HepG2 (cell line): ENCODE measurements around the gene RNLS. TPM values are rescaled to one million over a fixed set of nuclear protein-coding genes. Genes with fewer than 3 reads are reported as not detected.

Experiments used
- ATAC-seq: fragments of 200-7000 bp; cut with Tn5 transposase; 3 replicates; pipeline ENCODE4 v1.9.1; 2020; ENCODE audit warnings: mild to moderate bottlenecking, moderate library complexity
- BruUV-seq: library from RNA; stranded (reverse); fragments of 400-500 nt; replicated peaks from 2 replicates; lab custom pipeline; 2021; lab: Mats Ljungman, UMichigan
- CTCF ChIA-PET: fragments of 300-600 bp; formaldehyde crosslinking; extraction: SDS; loops from one replicate; lab custom pipeline; 2021; ENCODE audit warnings: low total read pairs, inconsistent platforms, low intra/inter-chr PET ratio; lab: Yijun Ruan, JAX
- POLR2A ChIA-PET: fragments of 350-600 bp; sonication (Branson Sonifier 250); formaldehyde crosslinking; loops from one replicate; lab custom pipeline; 2020; ENCODE audit warnings: antibody characterized with exemption, inconsistent platforms; lab: Yijun Ruan, JAX
- DNase-seq: peaks from one replicate; pipeline ENCODE4 v3.0.0-alpha.2; 2015; ENCODE audit warnings: low spot score
- FAIRE-seq: peaks from 3 replicates; lab custom pipeline; 2011; peaks lifted over from hg19 to GRCh38; lab: Jason Lieb, UNC
- H2AFZ ChIP-seq: one replicate; pipeline ENCODE4 v1.6.1; 2011; ENCODE audit warnings: low read length, inconsistent platforms
- H3K27ac ChIP-seq: fragments of 300-600 bp; 3 replicates; pipeline ENCODE4 v1.8.0; 2011; ENCODE audit warnings: mixed run types, mild to moderate bottlenecking, mixed read lengths, low read length, inconsistent platforms; ENCODE audit not compliant: insufficient read depth; ENCODE audit errors: extremely low read length
- H3K27me3 ChIP-seq, 2 experiments: fragments of 200-600 bp in 1 of 2; 2 replicates in 1 of 2; 3 replicates in 1 of 2; pipeline versions ENCODE4 v1.6.0 to v1.8.0; 2011; ENCODE audit warnings: low read length in 2 of 2, mild to moderate bottlenecking in 2 of 2, moderate library complexity in 2 of 2, inconsistent platforms in 1 of 2; ENCODE audit not compliant: insufficient read depth in 2 of 2, control insufficient read depth in 1 of 2
- H3K36me3 ChIP-seq, 2 experiments: fragments of 200-600 bp in 1 of 2; replicated peaks in 1 of 2; 2 replicates in 1 of 2; 3 replicates in 1 of 2; pipeline versions ENCODE4 v1.5.1 to v1.8.0; 2011; ENCODE audit warnings: low read length in 2 of 2, inconsistent platforms in 1 of 2; ENCODE audit not compliant: insufficient read depth in 2 of 2, control insufficient read depth in 1 of 2
- H3K4me1 ChIP-seq: 2 replicates; pipeline ENCODE4 v1.5.1; 2012; ENCODE audit warnings: low read length, inconsistent platforms; ENCODE audit not compliant: insufficient read depth
- H3K4me2 ChIP-seq: 2 replicates; pipeline ENCODE4 v1.6.0; 2011; ENCODE audit warnings: low read depth, low read length, inconsistent platforms
- H3K4me3 ChIP-seq, 3 experiments: fragments of 200-600 bp in 1 of 3; sonication (generic), shearing (Covaris generic) in 1 of 3; replicated peaks in 1 of 3; 2 replicates each; pipeline ENCODE4 v1.5.1; 2011 to 2016; ENCODE audit warnings: low read length in 3 of 3, inconsistent platforms in 2 of 3, low read depth in 2 of 3, mild to moderate bottlenecking in 2 of 3, control low read depth in 1 of 3, mixed read lengths in 1 of 3; ENCODE audit not compliant: insufficient read depth in 1 of 3
- H3K79me2 ChIP-seq: one replicate; pipeline ENCODE4 v1.6.1; 2011; ENCODE audit warnings: low read length, inconsistent platforms; ENCODE audit not compliant: insufficient read depth
- H3K9ac ChIP-seq: 2 replicates; pipeline ENCODE4 v1.6.0; 2011; ENCODE audit warnings: mild to moderate bottlenecking, low read depth, low read length, inconsistent platforms; ENCODE audit not compliant: insufficient read depth
- H3K9me3 ChIP-seq: 2 replicates; pipeline ENCODE4 v1.5.1; 2012; ENCODE audit warnings: mild to moderate bottlenecking, low read length
- H4K20me1 ChIP-seq: 2 replicates; pipeline ENCODE4 v1.6.0; 2011; ENCODE audit warnings: inconsistent platforms, mild to moderate bottlenecking, low read length, moderate library complexity; ENCODE audit not compliant: insufficient read depth
- DNMT3B ChIP-seq: conservative IDR thresholded peaks from 2 replicates; pipeline ENCODE4 v1.6.1; 2016; ENCODE audit warnings: missing biosample characterization, control low read depth
- MEF2D ChIP-seq: sonication (generic); formaldehyde crosslinking; IDR thresholded peaks from 2 replicates; pipeline ENCODE4 v1.5.1; 2020; ENCODE audit warnings: mild to moderate bottlenecking, missing genetic modification reagents
- NFIC ChIP-seq: IDR thresholded peaks from 2 replicates; pipeline ENCODE4 v1.6.1; 2012; ENCODE audit warnings: mild to moderate bottlenecking, low read length, inconsistent platforms
- NRL ChIP-seq: sonication (generic); formaldehyde crosslinking; IDR thresholded peaks from 2 replicates; pipeline ENCODE4 v1.5.0; 2020; ENCODE audit warnings: missing genetic modification reagents, mild to moderate bottlenecking, moderate library complexity, borderline replicate concordance
- PATZ1 ChIP-seq: sonication (generic); formaldehyde crosslinking; IDR thresholded peaks from 2 replicates; pipeline ENCODE4 v1.4.0; 2020; ENCODE audit warnings: missing genetic modification reagents
- SMAD9 ChIP-seq: sonication (generic); formaldehyde crosslinking; IDR thresholded peaks from 2 replicates; pipeline ENCODE4 v1.5.1; 2020; ENCODE audit warnings: mild to moderate bottlenecking, missing genetic modification reagents
- SNAPC5 ChIP-seq: sonication (generic); formaldehyde crosslinking; IDR thresholded peaks from 2 replicates; pipeline ENCODE4 v1.8.1; 2023; ENCODE audit warnings: mild to moderate bottlenecking, missing genetic modification reagents, borderline replicate concordance
- SOX5 ChIP-seq: IDR thresholded peaks from 2 replicates; pipeline ENCODE4 v1.6.1; 2016; ENCODE audit warnings: borderline replicate concordance
- WIZ ChIP-seq: sonication (generic); formaldehyde crosslinking; IDR thresholded peaks from 2 replicates; pipeline ENCODE4 v1.5.1; 2020; ENCODE audit warnings: mild to moderate bottlenecking, missing genetic modification reagents
- ZBTB44 ChIP-seq: sonication (generic); formaldehyde crosslinking; IDR thresholded peaks from 2 replicates; pipeline ENCODE4 v1.4.0; 2020; ENCODE audit warnings: missing genetic modification reagents
- ZNF276 ChIP-seq: sonication (generic); formaldehyde crosslinking; IDR thresholded peaks from 2 replicates; pipeline ENCODE4 v1.4.0; 2020; ENCODE audit warnings: mild to moderate bottlenecking, low read depth, missing genetic modification reagents
- ZSCAN5A ChIP-seq: sonication (generic); formaldehyde crosslinking; IDR thresholded peaks from 2 replicates; pipeline ENCODE4 v1.8.0; 2022; ENCODE audit warnings: mild to moderate bottlenecking, missing genetic modification reagents, borderline replicate concordance
- WGBS: methylation state at CpG from one replicate; pipeline ENCODE4 v1.1.6; 2017; ENCODE audit warnings: low lambda C conversion rate; 5-methylcytosine and 5-hydroxymethylcytosine counted together
- in situ Hi-C: cut with HindIII; loops from 2 replicates; pipeline ENCODE4 v1.10.0; 2017; ENCODE audit warnings: low pct_unique_long_range_greater_than_20kb; ENCODE audit not compliant: extremely low pct_ligation_motif_present
- intact Hi-C: fragments of 100-400 bp; cut with micrococcal nuclease; formaldehyde crosslinking; loops from one replicate; pipeline ENCODE4 v1.10.0; 2022; ENCODE audit not compliant: unreplicated experiment
- polyA plus RNA-seq, 8 experiments: library from polyadenylated mRNA; depleted of rRNA in 3 of 8; stranded (reverse) in 7 of 8; unstranded in 1 of 8; fragments of >200 nt; fragmentation: Illumina TruSeq in 4 of 8; extraction: Trizol in 4 of 8; gene quantifications; 2 replicates each; pipeline versions ENCODE4 v1.2.1 to v1.2.3, GENCODE V29; 2011 to 2016; ENCODE audit warnings: low read depth in 4 of 8, missing spikeins in 1 of 8, mixed read lengths in 1 of 8; ENCODE audit not compliant: insufficient read depth in 1 of 8
- total RNA-seq, 5 experiments: library from RNA; depleted of rRNA; stranded (reverse); fragments of >200 nt; fragmentation: Illumina TruSeq; extraction: Trizol; gene quantifications; 2 replicates each; pipeline ENCODE4 v1.2.3, GENCODE V29; 2016; ENCODE audit warnings: low read depth in 1 of 5

The RNLS gene
- total and polyA plus RNA-seq, 2 of the 13 experiments (the other 11 are each of a cell fraction or from before 2014, with no cell fraction given) = not detected

GRCh38 chr10:88314362-88314761, 268.8 kb downstream of the RNLS start:
- no peak overlapping the region for H3K9ac ChIP-seq
- H3K4me2 ChIP-seq = no peak overlapping the region
- CTCF ChIA-PET = no interaction called here
- H3K9me3 ChIP-seq = peaks cover 18% of the 10 kb centered on the region
- H2AFZ ChIP-seq = no peak overlapping the region
- in situ Hi-C loops (no loop called here), intact Hi-C loops (no loop called here)
- no peaks in the 10 kb centered on the region for H3K4me1 ChIP-seq
- 25% methylated on average over 2 of the region's 2 CpGs for WGBS
- POLR2A ChIA-PET = no interaction called here
- no peaks in the 10 kb centered on the region for H3K27me3 ChIP-seq
- no peak overlapping the region for H3K4me3 ChIP-seq
- no TSS peak for BruUV-seq
- DNase-seq (no peak), FAIRE-seq (no peak), ATAC-seq (no peak)
- no peaks in the 10 kb centered on the region for H4K20me1 ChIP-seq
- no peaks in the 10 kb centered on the region for H3K79me2 ChIP-seq
- no peaks in the 10 kb centered on the region for H3K36me3 ChIP-seq
- no peak overlapping the region for H3K27ac ChIP-seq
- TF ChIP-seq ZNF276 (CRISPR knock-in tag) = no peak
- no peak for TF ChIP-seq ZBTB44

GRCh38 chr10:88313878-88314277, 269.2 kb downstream of the RNLS start:
- intact Hi-C loops = no loop called here
- Histone ChIP-seq H3K4me2 (no peak overlapping the region), H3K36me3 (no peaks in the 10 kb centered on the region), H2AFZ (no peak overlapping the region), H3K27ac (no peak overlapping the region), H3K4me3 (no peak overlapping the region), H3K27me3 (no peaks in the 10 kb centered on the region), H4K20me1 (no peaks in the 10 kb centered on the region), H3K79me2 (no peaks in the 10 kb centered on the region), H3K9me3 (peaks cover 13% of the 10 kb centered on the region), H3K4me1 (no peaks in the 10 kb centered on the region), H3K9ac (no peak overlapping the region)
- FAIRE-seq (no peak), ATAC-seq (no peak), DNase-seq (no peak)
- CTCF ChIA-PET = no interaction called here
- in situ Hi-C loops = no loop called here
- BruUV-seq = no TSS peak
- WGBS = 5% methylated on average over 1 of the region's 1 CpG
- POLR2A ChIA-PET = no interaction called here
- TF ChIP-seq SOX5 (CRISPR knock-in tag) (no peak), NFIC (no peak), SNAPC5 (no peak), NRL (CRISPR knock-in tag) (no peak), WIZ (CRISPR knock-in tag) (no peak), MEF2D (CRISPR knock-in tag) (no peak), PATZ1 (no peak), DNMT3B (CRISPR knock-in tag) (no peak), ZSCAN5A (CRISPR knock-in tag) (no peak), SMAD9 (CRISPR knock-in tag) (no peak)
